Ovary (tissue), 9 donors: Measurements from ENCODE around the gene KIAA1191. TPM values are rescaled to one million over a fixed set of nuclear protein-coding genes. Genes with fewer than 3 reads are reported as not detected.

ENCODE experiments used
- DNase-seq, 5 donors: peaks; one replicate each; pipeline ENCODE4 v3.0.0-alpha.2; 2019 to 2020
- H3K27ac ChIP-seq, 2 donors: fragments of 200-600 bp; one replicate each; pipeline versions ENCODE4 v1.5.1 to v1.8.0; 2019 to 2022
- H3K27me3 ChIP-seq: fragments of 200-600 bp; one replicate; pipeline ENCODE4 v1.8.0; 2022
- H3K36me3 ChIP-seq: fragments of 200-600 bp; sonication (generic); one replicate; pipeline ENCODE4 v1.5.1; 2019
- H3K4me1 ChIP-seq: one replicate; pipeline ENCODE4 v1.8.1; 2013; ENCODE audit warnings: mild to moderate bottlenecking, moderate library complexity; ENCODE audit not compliant: insufficient read depth
- H3K4me3 ChIP-seq: fragments of 200-600 bp; sonication (generic); one replicate; pipeline ENCODE4 v1.5.1; 2017
- H3K9me3 ChIP-seq, 2 donors: fragments of 200-600 bp in 1 of 2; sonication (generic) in 1 of 2; one replicate each; pipeline versions ENCODE4 v1.5.1 to v1.8.1; 2013 to 2019; ENCODE audit warnings: mild to moderate bottlenecking in 1 of 2, moderate library complexity in 1 of 2
- CTCF ChIP-seq, 3 donors: fragments of 450-650 bp in 2 of 3; fragments of 200-600 bp in 1 of 3; IDR thresholded peaks; one replicate each; pipeline versions ENCODE4 v1.5.1 to v1.8.0; 2016 to 2022; ENCODE audit warnings: antibody characterized with exemption in 3 of 3, mild to moderate bottlenecking in 1 of 3
- EP300 ChIP-seq: sonication (generic); formaldehyde crosslinking; IDR thresholded peaks from one replicate; pipeline ENCODE4 v1.6.1; 2017; ENCODE audit warnings: antibody characterized with exemption
- POLR2A ChIP-seq: fragments of 450-650 bp; IDR thresholded peaks from one replicate; pipeline ENCODE4 v1.6.1; 2017; ENCODE audit warnings: antibody characterized with exemption, mild to moderate bottlenecking, moderate library complexity
- WGBS, 3 donors: extraction: QIAGEN DNeasy Blood & Tissue Kit in 1 of 3; methylation state at CpG; one replicate each; pipeline versions ENCODE4 v1.1.5 to v1.1.7; 2013 to 2017; 5-methylcytosine and 5-hydroxymethylcytosine counted together
- intact Hi-C, 4 donors: fragments of 100-400 bp; cut with DNase I; formaldehyde crosslinking; loops; one replicate each; pipeline versions ENCODE4 v1.11.0 to v1.15.1; 2022 to 2023
- polyA plus RNA-seq, 2 donors: library from polyadenylated mRNA; stranded (reverse); fragments of 200-250 nt in 1 of 2; fragments of 350-450 nt in 1 of 2; fragmentation: Illumina TruSeq in 1 of 2; extraction: RNeasy Lipid Tissue Mini Kit (QIAGEN cat#74804) in 1 of 2; gene quantifications; one replicate each; pipeline ENCODE4 v1.2.3, GENCODE V29; 2013 to 2014
- total RNA-seq, 7 donors: library from RNA; depleted of rRNA in 2 of 7; stranded (reverse); fragments of >200 nt in 2 of 7; fragmentation: NEBNext Ultra II Directional in 3 of 7; extraction: Animal tissue kit (Norgen Biotek cat#: 25700) in 3 of 7; gene quantifications; one replicate each; pipeline versions ENCODE4 v1.1.0 to v1.2.4, GENCODE V29; 2016 to 2023
- donor health status: DM: no; HTN: no; CAD: no; lungs with moderate emphysema.
- donor health status: DM: no; HTN: no; CAD: no.
- donor health status: Bipolar disorder and iron deficiency.
- donor health status: DM: yes; HTN: yes; CAD: no.
- donor health status: DM: no; HTN: no; CAD: no.
- donor health status: DM: yes; HTN: yes; CAD: no.

The KIAA1191 gene
- total and polyA plus RNA-seq, 9 donors = 87.5 to 166 (median 116) TPM

- no peak for TF ChIP-seq POLR2A
- TF ChIP-seq CTCF (IDR thresholded peaks at IDR 0.05) = no peak
- no peak for TF ChIP-seq EP300
- H3K4me3 ChIP-seq = no peak overlapping the region
- no peaks in the 10 kb centered on the region for H3K27me3 ChIP-seq
- H3K9me3 ChIP-seq = no peaks in the 10 kb centered on the region
- intact Hi-C loops = no loop called here
- H3K36me3 ChIP-seq = no peaks in the 10 kb centered on the region
- 82 to 90% (median 84%) methylated on average over 16 of the region's 16 CpGs for WGBS, 3 donors
- DNase-seq = no peak
- H3K27ac ChIP-seq = no peak overlapping the region
- peaks cover 2% of the 10 kb centered on the region for H3K4me1 ChIP-seq
These were observed 6.0 kb downstream of the KIAA1191 start for GRCh38 chr5:176355400-176356178.

- Histone ChIP-seq H3K4me1 (peaks cover 2% of the 10 kb centered on the region), H3K9me3 (no peaks in the 10 kb centered on the region), H3K27me3 (no peaks in the 10 kb centered on the region), H3K27ac (no peak overlapping the region), H3K36me3 (no peaks in the 10 kb centered on the region), H3K4me3 (no peak overlapping the region)
- 84 to 89% (median 86%) methylated on average over 4 of the region's 4 CpGs for WGBS, 3 donors
- intact Hi-C loops = no loop called here
- no peak for DNase-seq
- no peak for TF ChIP-seq POLR2A
These were observed 8.0 kb downstream of the KIAA1191 start for GRCh38 chr5:176353533-176353932.

GRCh38 chr5:176352116-176352878 lies 9.3 kb downstream of the KIAA1191 start:
- no peak overlapping the region for H3K27ac ChIP-seq
- peaks cover 2% of the 10 kb centered on the region for H3K4me1 ChIP-seq
- 84 to 93% (median 88%) methylated on average over 5 of the region's 5 CpGs for WGBS, 3 donors
- no peak overlapping the region for H3K4me3 ChIP-seq
- no peak for DNase-seq
- H3K9me3 ChIP-seq = no peaks in the 10 kb centered on the region
- H3K36me3 ChIP-seq = no peaks in the 10 kb centered on the region
- TF ChIP-seq CTCF (IDR thresholded peaks at IDR 0.05) (no peak), EP300 (no peak), POLR2A (no peak)
- intact Hi-C loops = no loop called here
- no peaks in the 10 kb centered on the region for H3K27me3 ChIP-seq

- intact Hi-C loops = no loop called here
These were observed 11.1 kb downstream of the KIAA1191 start for GRCh38 chr5:176350416-176350815.

More at GRCh38 chr5:176350416-176350815, 11.1 kb downstream of the KIAA1191 start:
- no peaks in the 10 kb centered on the region for H3K36me3 ChIP-seq
- 88 to 91% (median 91%) methylated on average over 8 of the region's 8 CpGs for WGBS, 3 donors
- no peak for DNase-seq
- no peak overlapping the region for H3K4me3 ChIP-seq
- H3K9me3 ChIP-seq = no peaks in the 10 kb centered on the region
- peaks cover under 1% of the 10 kb centered on the region for H3K4me1 ChIP-seq
- H3K27ac ChIP-seq = no peak overlapping the region
- TF ChIP-seq CTCF (IDR thresholded peaks at IDR 0.05) = no peak
- TF ChIP-seq EP300 = no peak
- TF ChIP-seq POLR2A = no peak
- no peaks in the 10 kb centered on the region for H3K27me3 ChIP-seq
